ENCODE measurements around the gene TMEM238L.

Gene TMEM238L

GRCh38 chr17:10806545-10807262, 2.8 kb upstream of the TMEM238L start:
- FAIRE-seq (no peak), DNase-seq (ENCODE audit: extremely low spot score, insufficient read length, low read depth) (no peak)

- FAIRE-seq, result no peak
- DNase-seq (ENCODE audit: extremely low spot score, insufficient read length, low read depth), result no peak
Observed at GRCh38 chr17:10805911-10806310, 2.0 kb upstream of the TMEM238L start.

GRCh38 chr17:10804546-10804945, 647 bp upstream of the TMEM238L start:
- DNase-seq (ENCODE audit: extremely low spot score, insufficient read length, low read depth) (no peak), FAIRE-seq (no peak)

GRCh38 chr17:10803350-10803749, 549 bp downstream of the TMEM238L start:
- no peak for FAIRE-seq
- DNase-seq (ENCODE audit: extremely low spot score, insufficient read length, low read depth), result no peak

- FAIRE-seq (no peak), DNase-seq (ENCODE audit: extremely low spot score, insufficient read length, low read depth) (no peak)
Observed at GRCh38 chr17:10802496-10803284, 1.2 kb downstream of the TMEM238L start.

- FAIRE-seq, result no peak
- no peak for DNase-seq (ENCODE audit: extremely low spot score, insufficient read length, low read depth)
Observed at GRCh38 chr17:10799407-10799806, 4.5 kb downstream of the TMEM238L start.

- DNase-seq (ENCODE audit: extremely low spot score, insufficient read length, low read depth) (no peak), FAIRE-seq (no peak)
Observed at GRCh38 chr17:10798910-10799309, 5.0 kb downstream of the TMEM238L start.

- FAIRE-seq, result no peak
- DNase-seq (ENCODE audit: extremely low spot score, insufficient read length, low read depth), result no peak
Observed at GRCh38 chr17:10798332-10798749, 5.6 kb downstream of the TMEM238L start.

- FAIRE-seq (no peak), DNase-seq (ENCODE audit: extremely low spot score, insufficient read length, low read depth) (no peak)
Observed at GRCh38 chr17:10797476-10798328, 6.2 kb downstream of the TMEM238L start.

- DNase-seq (ENCODE audit: extremely low spot score, insufficient read length, low read depth) (no peak), FAIRE-seq (no peak)
Observed at GRCh38 chr17:10793816-10794215, 10.1 kb downstream of the TMEM238L start.

GRCh38 chr17:10793256-10793655, 10.6 kb downstream of the TMEM238L start:
- no peak for FAIRE-seq

GRCh38 chr17:10792151-10792550, 11.7 kb downstream of the TMEM238L start:
- FAIRE-seq, result no peak

More at GRCh38 chr17:10793256-10793655, 10.6 kb downstream of the TMEM238L start:
- no peak for DNase-seq (ENCODE audit: extremely low spot score, insufficient read length, low read depth)

GRCh38 chr17:10790491-10791401, 13.2 kb downstream of the TMEM238L start:
- FAIRE-seq (no peak), DNase-seq (ENCODE audit: extremely low spot score, insufficient read length, low read depth) (no peak)

More at GRCh38 chr17:10792151-10792550, 11.7 kb downstream of the TMEM238L start:
- DNase-seq (ENCODE audit: extremely low spot score, insufficient read length, low read depth), result no peak

- no peak for DNase-seq (ENCODE audit: extremely low spot score, insufficient read length, low read depth)
- FAIRE-seq, result no peak
Observed at GRCh38 chr17:10789694-10790271, 14.1 kb downstream of the TMEM238L start.

- FAIRE-seq (no peak), DNase-seq (ENCODE audit: extremely low spot score, insufficient read length, low read depth) (no peak)
Observed at GRCh38 chr17:10787306-10788045, 16.4 kb downstream of the TMEM238L start.

- FAIRE-seq, result no peak
Observed at GRCh38 chr17:10785295-10785694, 18.6 kb downstream of the TMEM238L start.

GRCh38 chr17:10779609-10780008, 24.3 kb downstream of the TMEM238L start:
- DNase-seq (ENCODE audit: extremely low spot score, insufficient read length, low read depth), result no peak
- FAIRE-seq, result no peak

More at GRCh38 chr17:10785295-10785694, 18.6 kb downstream of the TMEM238L start:
- DNase-seq (ENCODE audit: extremely low spot score, insufficient read length, low read depth), result no peak

- FAIRE-seq (no peak), DNase-seq (ENCODE audit: extremely low spot score, insufficient read length, low read depth) (no peak)
Observed at GRCh38 chr17:10777890-10778289, 26.0 kb downstream of the TMEM238L start.

All from GM18507 (cell line).